Measurements from ENCODE around the gene DSG4.

Gene DSG4

GRCh38 chr18:31407649-31408048 lies 31.1 kb downstream of the DSG4 start:
- no peak for DNase-seq (ENCODE audit: low read depth in 2 of 2)

DNA sequence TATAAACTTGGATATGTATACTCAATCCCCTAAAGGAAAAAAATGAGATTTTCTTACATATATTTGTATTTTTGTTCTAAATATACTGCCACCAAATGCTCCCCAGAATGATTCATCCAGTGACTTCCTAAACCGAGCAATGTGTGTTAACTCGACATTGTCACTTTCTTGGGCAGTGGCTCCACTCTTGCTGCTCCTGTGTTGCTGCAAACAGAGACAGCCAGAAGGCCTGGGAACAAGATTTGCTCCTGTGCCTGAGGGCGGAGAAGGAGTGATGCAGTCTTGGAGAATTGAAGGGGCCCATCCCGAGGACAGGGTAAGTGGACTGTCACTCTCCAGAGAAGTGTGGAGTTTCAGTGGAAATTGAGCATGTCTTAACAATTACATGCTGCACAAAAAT lies 32.7 kb downstream of the DSG4 start:
- DNase-seq (ENCODE audit: low read depth in 2 of 2) = no peak

- DNase-seq (ENCODE audit: low read depth in 2 of 2) = no peak
These were observed 34.3 kb downstream of the DSG4 start for GRCh38 chr18:31410716-31411483.

- DNase-seq (ENCODE audit: low read depth in 2 of 2) = no peak
These were observed 36.6 kb downstream of the DSG4 start for GRCh38 chr18:31413137-31413536.

- no peak for DNase-seq (ENCODE audit: low read depth in 2 of 2)
These were observed 41.3 kb downstream of the DSG4 start for GRCh38 chr18:31417850-31418249.

- no peak for DNase-seq (ENCODE audit: low read depth in 2 of 2)
These were observed 42.9 kb downstream of the DSG4 start for GRCh38 chr18:31419457-31419932.

- DNase-seq (ENCODE audit: low read depth in 2 of 2) = no peak
These were observed 43.5 kb downstream of the DSG4 start for GRCh38 chr18:31420032-31420431.

- no peak for DNase-seq (ENCODE audit: low read depth in 2 of 2)
These were observed 43.9 kb downstream of the DSG4 start for GRCh38 chr18:31420524-31420923.

DNA sequence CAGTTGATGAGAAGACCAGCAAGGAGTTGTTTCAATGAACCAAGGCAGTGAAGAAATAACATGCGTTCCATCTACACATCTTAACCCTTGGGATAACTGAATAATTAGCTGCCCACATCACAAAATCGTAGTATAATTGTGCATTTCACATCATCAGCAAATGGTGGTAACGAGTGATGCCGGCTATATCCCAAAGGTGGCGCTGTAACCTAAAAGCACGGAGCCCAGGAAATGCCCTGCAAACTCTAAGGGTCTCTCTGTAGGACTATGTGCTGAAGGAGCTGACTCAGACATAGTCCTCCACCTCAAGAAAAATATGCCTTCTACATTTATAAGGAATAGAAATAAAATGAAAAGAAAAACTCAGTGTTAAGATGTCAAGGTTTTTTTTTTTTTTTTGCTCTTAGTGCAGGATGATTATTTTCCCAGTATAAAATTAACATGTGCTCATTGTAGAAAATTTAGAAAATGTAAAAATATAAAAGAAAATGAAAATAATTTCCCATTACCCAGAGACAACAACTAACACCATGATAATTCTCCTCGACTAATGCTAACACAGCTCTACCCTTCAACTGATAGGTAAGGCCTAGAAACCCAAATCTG lies 47.9 kb downstream of the DSG4 start:
- DNase-seq (ENCODE audit: low read depth in 2 of 2) = peak; percentile 1 to 7

- DNase-seq (ENCODE audit: low read depth in 2 of 2) = no peak
These were observed 49.4 kb downstream of the DSG4 start for GRCh38 chr18:31426021-31426420.

- no peak for DNase-seq (ENCODE audit: low read depth in 2 of 2)
These were observed 50.4 kb downstream of the DSG4 start for GRCh38 chr18:31426871-31427406.

DNA sequence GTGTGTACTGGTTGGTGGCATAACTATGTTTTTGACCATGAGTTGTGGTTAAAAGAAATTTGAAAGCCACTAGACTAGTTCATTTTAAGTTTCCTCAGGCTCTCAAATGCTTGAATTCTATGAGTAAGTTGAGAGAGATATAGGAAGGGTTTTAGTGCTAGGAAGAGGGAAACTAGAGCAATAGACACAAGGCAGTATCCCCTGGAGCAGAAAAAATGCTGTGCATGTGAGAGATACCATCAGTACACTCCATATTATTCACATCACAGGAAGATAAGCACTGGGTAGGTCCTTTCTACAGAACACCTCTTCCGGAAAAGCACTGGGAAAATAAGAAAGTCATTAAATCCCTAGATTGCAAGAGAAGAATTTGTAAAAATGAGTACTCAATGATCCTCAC lies 51.6 kb downstream of the DSG4 start:
- DNase-seq (ENCODE audit: low read depth in 2 of 2) = no peak

- DNase-seq (ENCODE audit: low read depth in 2 of 2) = no peak
These were observed 53.0 kb downstream of the DSG4 start for GRCh38 chr18:31429623-31430022.

GRCh38 chr18:31430072-31430471 lies 53.5 kb downstream of the DSG4 start:
- DNase-seq (ENCODE audit: low read depth in 2 of 2) = no peak

DNA sequence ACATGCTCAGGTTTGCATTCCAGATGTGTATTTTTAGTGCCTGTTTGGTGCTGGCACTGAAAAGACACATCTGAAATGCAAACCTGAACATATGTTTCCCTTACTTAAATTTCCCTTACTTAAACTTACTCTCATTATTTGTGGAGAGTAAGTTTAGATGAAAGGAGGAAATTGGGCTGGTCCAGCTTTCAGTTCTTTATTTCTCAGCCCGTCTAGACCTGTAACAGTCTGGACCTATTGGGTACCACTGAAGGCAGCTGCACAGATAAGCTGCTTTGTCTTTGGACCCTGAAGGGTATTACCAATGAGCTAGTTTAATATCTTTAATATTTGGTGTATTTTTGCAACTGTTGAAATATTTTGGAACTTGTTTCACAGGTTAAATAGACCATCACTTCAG lies 54.0 kb downstream of the DSG4 start:
- DNase-seq (ENCODE audit: low read depth in 2 of 2) = no peak

- no peak for DNase-seq (ENCODE audit: low read depth in 2 of 2)
These were observed 55.7 kb downstream of the DSG4 start for GRCh38 chr18:31432316-31432715.

DNA sequence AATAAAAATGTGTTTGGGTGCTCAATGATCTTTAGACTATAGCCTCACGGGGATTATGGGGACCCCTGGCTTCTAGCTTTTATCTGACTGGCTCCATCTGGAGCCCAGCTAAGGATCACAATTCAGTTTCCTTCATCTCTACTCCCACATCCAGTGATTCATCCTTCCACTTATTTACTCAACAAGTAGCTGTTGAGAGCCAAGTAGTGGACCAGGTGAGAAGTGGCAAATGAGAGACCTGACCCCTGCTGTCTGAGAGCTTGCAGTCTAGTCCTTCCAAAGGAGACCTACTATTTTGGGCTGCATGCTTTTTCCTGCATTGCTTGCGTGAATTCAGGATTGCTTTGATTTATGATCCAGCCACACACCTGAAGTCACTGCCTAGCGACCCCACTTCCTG lies 60.2 kb downstream of the DSG4 start:
- no peak for DNase-seq (ENCODE audit: low read depth in 2 of 2)

DNA sequence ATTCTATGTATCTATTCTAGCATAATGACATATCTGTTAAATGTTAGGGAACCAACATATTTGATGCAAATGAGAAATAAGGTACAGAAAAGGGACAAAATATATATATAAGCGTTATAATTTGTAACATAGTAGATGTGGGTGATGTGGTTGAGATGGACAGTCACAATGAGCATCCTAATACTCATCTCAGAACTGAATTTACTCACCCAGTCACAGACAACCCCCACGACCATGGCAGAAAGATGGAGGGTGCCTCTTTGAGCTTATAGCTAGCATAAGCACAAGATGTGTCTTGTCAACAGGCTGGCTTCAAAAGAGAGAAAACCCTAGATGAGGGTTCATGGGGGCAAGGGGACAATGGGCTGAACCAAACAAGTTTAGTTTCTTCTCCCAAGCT lies 61.8 kb downstream of the DSG4 start:
- no peak for DNase-seq (ENCODE audit: low read depth in 2 of 2)

DNA sequence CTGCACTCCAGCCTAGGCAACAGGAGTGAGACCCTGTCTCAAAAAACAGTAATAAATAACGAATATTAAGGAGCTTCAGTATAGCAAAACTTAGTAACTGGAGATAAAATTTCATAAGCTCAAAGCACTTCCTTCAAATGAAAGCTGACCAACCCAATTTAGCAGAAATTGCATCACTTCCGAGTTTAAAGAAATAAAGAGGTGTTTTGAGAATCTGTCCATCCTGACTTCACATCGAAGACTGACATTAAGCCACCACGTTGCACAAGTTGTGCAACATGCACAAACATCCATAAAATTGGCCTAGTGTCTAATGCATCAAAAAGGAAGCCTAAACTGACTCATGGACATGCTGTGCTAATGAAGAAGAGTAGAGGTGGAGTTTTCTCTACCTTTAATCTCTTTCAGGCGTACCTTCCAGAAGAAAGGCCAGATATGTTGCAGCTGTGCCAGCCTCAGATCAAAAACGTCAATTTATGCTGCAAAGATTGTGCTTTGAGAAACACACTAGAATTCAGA lies 63.3 kb downstream of the DSG4 start:
- DNase-seq (ENCODE audit: low read depth in 2 of 2) = no peak

DNA sequence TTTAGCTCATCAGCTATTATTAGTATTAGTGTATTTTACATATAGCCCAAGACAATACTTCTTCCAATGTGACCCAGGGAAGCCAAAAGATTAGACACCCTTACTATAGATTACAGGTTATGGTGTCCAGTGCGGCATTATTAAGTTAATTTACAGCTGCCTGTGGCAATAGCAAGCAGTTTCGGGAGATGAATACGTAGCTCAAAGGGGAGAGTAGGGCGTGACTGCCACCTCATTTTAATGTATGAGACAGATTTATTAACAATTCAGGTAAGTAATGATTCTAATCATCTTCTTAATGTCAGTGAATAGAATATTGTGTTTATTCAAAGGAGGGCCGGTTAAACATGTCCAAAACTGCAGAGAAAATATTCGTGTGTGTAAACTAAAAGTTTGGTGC lies 64.2 kb downstream of the DSG4 start:
- DNase-seq (ENCODE audit: low read depth in 2 of 2) = no peak

GRCh38 chr18:31441493-31441892 lies 64.9 kb downstream of the DSG4 start:
- no peak for DNase-seq (ENCODE audit: low read depth in 2 of 2)

GRCh38 chr18:31444142-31444541 lies 67.6 kb downstream of the DSG4 start:
- DNase-seq (ENCODE audit: low read depth in 2 of 2) = no peak

- no peak for DNase-seq (ENCODE audit: low read depth in 2 of 2)
These were observed 69.3 kb downstream of the DSG4 start for GRCh38 chr18:31445908-31446307.

Data from fibroblast of skin of left quadriceps (primary cell).